Stomach (tissue), 9 donors: ENCODE data around the gene CLGN. TPM values are rescaled to one million over a fixed set of nuclear protein-coding genes. Genes with fewer than 3 reads are reported as not detected.

Experiments
- DNase-seq, 2 donors: peaks; one replicate each; pipeline versions ENCODE4 v3.0.0 to v3.0.0-alpha.2; 2013 to 2019
- H3K27ac ChIP-seq, 5 donors: fragments of 200-600 bp in 4 of 5; sonication (generic) in 4 of 5; one replicate each; pipeline ENCODE4 v1.5.1; 2013 to 2019; ENCODE audit warnings: mild to moderate bottlenecking in 1 of 5, moderate library complexity in 1 of 5
- H3K27me3 ChIP-seq, 3 donors: fragments of 200-600 bp; sonication (generic); one replicate each; pipeline ENCODE4 v1.5.1; 2017 to 2019; ENCODE audit warnings: mixed run types in 1 of 3
- H3K36me3 ChIP-seq, 4 donors: fragments of 200-600 bp; sonication (generic); 1 replicate in 3 of 4; 2 replicates in 1 of 4; pipeline ENCODE4 v1.5.1; 2016 to 2019
- H3K4me1 ChIP-seq, 4 donors: fragments of 200-600 bp; sonication (generic); one replicate each; pipeline ENCODE4 v1.5.1; 2016 to 2019
- H3K4me3 ChIP-seq, 4 donors: fragments of 200-600 bp; sonication (generic) in 3 of 4; one replicate each; pipeline ENCODE4 v1.5.1; 2016 to 2019; ENCODE audit warnings: mild to moderate bottlenecking in 1 of 4
- H3K9me3 ChIP-seq, 4 donors: fragments of 200-600 bp; sonication (generic); one replicate each; pipeline ENCODE4 v1.5.1; 2016 to 2019
- EP300 ChIP-seq: sonication (generic); formaldehyde crosslinking; IDR thresholded peaks from one replicate; pipeline ENCODE4 v1.6.1; 2017; ENCODE audit warnings: antibody characterized with exemption
- POLR2A ChIP-seq, 4 donors: fragments of 450-650 bp; IDR thresholded peaks; one replicate each; pipeline ENCODE4 v1.6.1; 2016; ENCODE audit warnings: antibody characterized with exemption in 4 of 4, control low read depth in 2 of 4, mild to moderate bottlenecking in 1 of 4, moderate library complexity in 1 of 4
- POLR2AphosphoS5 ChIP-seq, 3 donors: sonication (generic); formaldehyde crosslinking; IDR thresholded peaks; one replicate each; pipeline ENCODE4 v1.6.1; 2016; ENCODE audit warnings: antibody characterized with exemption in 3 of 3
- WGBS, 5 donors: extraction: QIAGEN DNeasy Blood & Tissue Kit in 3 of 5; methylation state at CpG; one replicate each; pipeline versions ENCODE4 v1.1.5 to v1.1.7; 2013 to 2018; 5-methylcytosine and 5-hydroxymethylcytosine counted together
- intact Hi-C: fragments of 100-400 bp; cut with DNase I; formaldehyde crosslinking; loops from one replicate; pipeline ENCODE4 v1.15.1; 2023; ENCODE audit warnings: low total_unique reads
- polyA plus RNA-seq, 3 donors: library from polyadenylated mRNA; stranded (reverse); fragments of 200-250 nt; gene quantifications; one replicate each; pipeline ENCODE4 v1.2.3, GENCODE V29; 2013
- total RNA-seq, 5 donors: library from RNA; depleted of rRNA; stranded (reverse); fragments of >200 nt; gene quantifications; one replicate each; pipeline versions ENCODE4 v1.1.0 to v1.2.3, GENCODE V29; 2014 to 2016
- TF ChIP-seq, protein P1 (sequence below), 7 experiments: fragments of 450-650 bp in 4 of 7; fragments of 200-600 bp in 3 of 7; sonication (generic) in 3 of 7; IDR thresholded peaks; one replicate each; pipeline ENCODE4 v1.5.1; 2016 to 2019; ENCODE audit warnings: antibody characterized with exemption in 7 of 7, control low read depth in 2 of 7, mild to moderate bottlenecking in 1 of 7
- donor health status: healthy with polysubstance abuse.
- donor health status: Bipolar disorder and iron deficiency.
- donor health status: healthy.

The CLGN gene
- total and polyA plus RNA-seq, 8 donors = 0.31 to 7.6 (median 1.5) TPM; not detected in 2

DNA sequence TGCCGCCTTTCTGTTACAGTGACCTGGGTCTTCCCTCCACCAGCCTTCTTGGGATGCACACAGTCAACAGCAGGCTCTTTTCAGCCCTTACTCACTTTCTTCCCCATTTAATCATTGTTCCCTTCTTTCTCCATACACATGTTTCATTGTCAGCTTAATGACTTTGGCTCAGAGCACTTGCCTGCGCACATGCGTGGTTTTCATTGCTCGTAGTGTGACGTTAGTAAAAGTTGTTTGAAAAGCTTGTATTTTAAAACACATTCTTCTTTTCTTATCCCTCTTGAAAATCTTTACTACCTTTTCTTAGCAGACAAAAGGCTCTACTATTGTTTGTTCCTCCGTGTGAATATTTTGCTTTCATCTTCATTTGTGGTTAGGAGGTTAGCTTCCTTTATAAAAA, 73.7 kb downstream of the CLGN start:
- no peaks in the 10 kb centered on the region for H3K36me3 ChIP-seq
- WGBS, 5 donors = 51 to 61% (median 54%) methylated on average over 6 of the region's 6 CpGs
- TF ChIP-seq, protein P1, sequence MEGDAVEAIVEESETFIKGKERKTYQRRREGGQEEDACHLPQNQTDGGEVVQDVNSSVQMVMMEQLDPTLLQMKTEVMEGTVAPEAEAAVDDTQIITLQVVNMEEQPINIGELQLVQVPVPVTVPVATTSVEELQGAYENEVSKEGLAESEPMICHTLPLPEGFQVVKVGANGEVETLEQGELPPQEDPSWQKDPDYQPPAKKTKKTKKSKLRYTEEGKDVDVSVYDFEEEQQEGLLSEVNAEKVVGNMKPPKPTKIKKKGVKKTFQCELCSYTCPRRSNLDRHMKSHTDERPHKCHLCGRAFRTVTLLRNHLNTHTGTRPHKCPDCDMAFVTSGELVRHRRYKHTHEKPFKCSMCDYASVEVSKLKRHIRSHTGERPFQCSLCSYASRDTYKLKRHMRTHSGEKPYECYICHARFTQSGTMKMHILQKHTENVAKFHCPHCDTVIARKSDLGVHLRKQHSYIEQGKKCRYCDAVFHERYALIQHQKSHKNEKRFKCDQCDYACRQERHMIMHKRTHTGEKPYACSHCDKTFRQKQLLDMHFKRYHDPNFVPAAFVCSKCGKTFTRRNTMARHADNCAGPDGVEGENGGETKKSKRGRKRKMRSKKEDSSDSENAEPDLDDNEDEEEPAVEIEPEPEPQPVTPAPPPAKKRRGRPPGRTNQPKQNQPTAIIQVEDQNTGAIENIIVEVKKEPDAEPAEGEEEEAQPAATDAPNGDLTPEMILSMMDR (IDR thresholded peaks at IDR 0.05) = no peak
- H3K4me3 ChIP-seq = no peak overlapping the region
- no peaks in the 10 kb centered on the region for H3K4me1 ChIP-seq
- H3K9me3 ChIP-seq = no peaks in the 10 kb centered on the region
- H3K27me3 ChIP-seq = no peaks in the 10 kb centered on the region
- DNase-seq = no peak
- intact Hi-C loops = loop anchor here (10.0 kb wide), 1 partner anchor 501 kb away; no protein-coding TSS in a partner anchor
- no peak overlapping the region for H3K27ac ChIP-seq

DNA sequence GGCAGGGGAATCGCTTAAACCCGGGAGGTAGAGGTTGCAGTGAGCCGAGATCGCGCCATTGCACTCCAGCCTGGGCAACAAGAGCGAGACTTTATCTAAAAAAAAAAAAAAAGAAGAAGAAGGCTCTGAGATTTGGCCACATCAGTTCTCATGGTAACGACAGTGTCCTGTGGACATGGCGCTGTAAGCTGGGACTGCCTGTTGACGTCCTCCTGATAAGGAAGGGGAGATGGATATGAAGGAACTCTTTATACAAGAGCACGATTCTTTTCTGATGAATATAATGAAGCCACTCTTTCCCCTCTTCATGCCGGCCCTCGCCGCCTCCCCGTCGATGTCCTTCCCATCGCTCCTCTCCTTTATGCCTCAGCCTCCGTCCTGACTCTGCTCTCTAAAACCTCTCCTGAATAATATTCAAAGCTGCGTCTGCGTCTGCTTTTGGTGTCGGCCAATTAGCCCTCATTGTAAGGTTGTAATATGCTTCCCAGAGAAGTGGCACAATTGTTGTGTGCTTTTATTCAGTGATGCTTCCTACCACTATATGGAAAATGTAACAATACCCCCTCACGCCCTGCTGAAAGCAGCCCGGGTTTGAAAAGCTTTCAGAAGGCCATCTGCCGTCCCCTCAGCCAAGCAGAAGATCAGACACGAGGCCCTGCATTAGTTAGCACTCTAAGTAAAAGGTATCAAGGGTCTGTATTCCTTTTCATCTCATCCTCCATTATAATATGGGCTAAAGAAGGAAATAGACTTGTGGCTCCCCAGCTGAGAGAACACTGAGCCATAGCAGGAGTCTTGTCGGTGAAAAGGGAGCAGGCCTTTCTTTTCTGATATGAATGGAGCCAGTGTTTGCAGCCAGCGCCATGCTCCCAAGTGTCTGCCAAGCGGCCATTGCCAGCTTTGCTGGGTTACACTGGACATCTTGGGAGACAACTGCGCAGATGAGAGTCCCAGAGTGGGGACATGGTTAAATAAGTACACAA, 76.1 kb downstream of the CLGN start:
- H3K4me1 ChIP-seq = peaks cover 0 to 9% (median 4%) of the 10 kb centered on the region in 4 donors
- no peak overlapping the region for H3K4me3 ChIP-seq
- no peaks in the 10 kb centered on the region for H3K27me3 ChIP-seq
- no peak for DNase-seq
- no peaks in the 10 kb centered on the region for H3K36me3 ChIP-seq
- no peak for TF ChIP-seq POLR2A (IDR thresholded peaks at IDR 0.05)
- TF ChIP-seq, protein P1 (IDR thresholded peaks at IDR 0.05) = no peak
- TF ChIP-seq POLR2AphosphoS5 (IDR thresholded peaks at IDR 0.05) = no peak
- no peak for TF ChIP-seq EP300
- no peaks in the 10 kb centered on the region for H3K9me3 ChIP-seq
- intact Hi-C loops = loop anchor here (10.0 kb wide), 1 partner anchor 503 kb away; no protein-coding TSS in a partner anchor
- 88 to 95% (median 93%) methylated on average over 28 of the region's 28 CpGs for WGBS, 5 donors
- H3K27ac ChIP-seq = no peak overlapping the region

DNA sequence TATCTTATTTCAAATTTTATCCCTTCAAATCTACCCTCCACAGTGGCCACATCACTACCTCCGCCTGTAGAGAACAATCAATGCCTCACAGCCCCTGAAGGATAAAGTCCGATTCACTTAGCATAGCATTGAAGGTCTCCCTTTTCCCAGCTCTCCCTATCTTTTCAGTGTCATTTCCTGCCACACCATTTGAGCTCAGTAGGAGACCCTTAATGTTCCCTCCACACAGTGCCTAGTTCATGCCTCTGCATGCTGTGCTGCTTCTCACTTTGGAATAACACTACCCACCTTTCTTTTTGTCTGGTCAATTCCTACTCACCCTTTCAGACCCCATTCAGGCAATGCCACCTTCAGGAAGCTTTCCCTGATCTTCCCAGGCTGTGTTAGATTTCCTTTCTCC, 77.6 kb downstream of the CLGN start:
- no peaks in the 10 kb centered on the region for H3K9me3 ChIP-seq
- H3K4me3 ChIP-seq = no peak overlapping the region
- no peak overlapping the region for H3K27ac ChIP-seq
- no peak for DNase-seq
- H3K4me1 ChIP-seq = peaks cover 0 to 20% (median 6%) of the 10 kb centered on the region in 4 donors
- no peaks in the 10 kb centered on the region for H3K27me3 ChIP-seq
- 79 to 96% (median 90%) methylated on average over 2 of the region's 2 CpGs for WGBS, 5 donors
- TF ChIP-seq, protein P1 (IDR thresholded peaks at IDR 0.05) = no peak
- TF ChIP-seq POLR2AphosphoS5 (IDR thresholded peaks at IDR 0.05) = no peak
- no peak for TF ChIP-seq POLR2A (IDR thresholded peaks at IDR 0.05)
- no peak for TF ChIP-seq EP300
- intact Hi-C loops = loop anchor here (10.0 kb wide), 1 partner anchor 505 kb away; no protein-coding TSS in a partner anchor
- no peaks in the 10 kb centered on the region for H3K36me3 ChIP-seq

DNA sequence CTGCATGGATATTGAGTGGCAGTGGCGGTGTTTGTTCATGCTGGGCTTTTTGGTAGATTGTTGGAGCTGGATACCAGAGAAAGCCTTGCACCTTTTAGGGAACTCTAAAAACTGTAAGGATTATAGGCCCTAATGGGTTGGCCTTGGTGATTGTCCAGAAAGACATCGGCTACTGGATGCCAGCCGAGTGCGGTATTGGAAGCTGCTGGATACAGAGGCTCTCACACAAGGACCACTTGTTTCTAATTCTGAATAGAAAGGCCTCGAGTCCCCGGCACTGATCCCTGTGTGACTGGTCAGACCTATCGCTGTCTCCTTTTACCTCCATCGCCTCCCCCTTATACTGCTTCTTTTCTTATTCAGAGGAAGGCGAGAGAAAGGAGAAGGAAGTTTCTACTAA, 81.3 kb downstream of the CLGN start:
- 38 to 81% (median 44%) methylated on average over 9 of the region's 9 CpGs for WGBS, 5 donors
- H3K4me1 ChIP-seq = peaks cover 0 to 28% (median 14%) of the 10 kb centered on the region in 4 donors
- peak overlapping the region in 1 of 4 donors; percentile 41 for H3K4me3 ChIP-seq
- H3K27me3 ChIP-seq = no peaks in the 10 kb centered on the region
- peak in 1 of 2 donors; percentile 43 for DNase-seq
- H3K9me3 ChIP-seq = no peaks in the 10 kb centered on the region
- H3K27ac ChIP-seq = peak overlapping the region; percentile 64 to 83 (median 78)
- intact Hi-C loops = no loop called here
- TF ChIP-seq POLR2AphosphoS5 (IDR thresholded peaks at IDR 0.05) (no peak), EP300 (no peak), POLR2A (IDR thresholded peaks at IDR 0.05) (no peak)
- TF ChIP-seq, protein P1 (IDR thresholded peaks at IDR 0.05) = no peak
- no peaks in the 10 kb centered on the region for H3K36me3 ChIP-seq
